Activated gamma-delta T cell (primary cell): ENCODE measurements around the gene AGPAT1.
"Not testable (repeated sequence)": the region's sequence is repeated elsewhere in the genome, so short reads cannot be mapped to it uniquely, and the experiment has no call there.

Experiments
- DNase-seq: peaks from one replicate; lab custom pipeline; 2025; lab: John Stamatoyannopoulos, UW

The AGPAT1 gene

DNA sequence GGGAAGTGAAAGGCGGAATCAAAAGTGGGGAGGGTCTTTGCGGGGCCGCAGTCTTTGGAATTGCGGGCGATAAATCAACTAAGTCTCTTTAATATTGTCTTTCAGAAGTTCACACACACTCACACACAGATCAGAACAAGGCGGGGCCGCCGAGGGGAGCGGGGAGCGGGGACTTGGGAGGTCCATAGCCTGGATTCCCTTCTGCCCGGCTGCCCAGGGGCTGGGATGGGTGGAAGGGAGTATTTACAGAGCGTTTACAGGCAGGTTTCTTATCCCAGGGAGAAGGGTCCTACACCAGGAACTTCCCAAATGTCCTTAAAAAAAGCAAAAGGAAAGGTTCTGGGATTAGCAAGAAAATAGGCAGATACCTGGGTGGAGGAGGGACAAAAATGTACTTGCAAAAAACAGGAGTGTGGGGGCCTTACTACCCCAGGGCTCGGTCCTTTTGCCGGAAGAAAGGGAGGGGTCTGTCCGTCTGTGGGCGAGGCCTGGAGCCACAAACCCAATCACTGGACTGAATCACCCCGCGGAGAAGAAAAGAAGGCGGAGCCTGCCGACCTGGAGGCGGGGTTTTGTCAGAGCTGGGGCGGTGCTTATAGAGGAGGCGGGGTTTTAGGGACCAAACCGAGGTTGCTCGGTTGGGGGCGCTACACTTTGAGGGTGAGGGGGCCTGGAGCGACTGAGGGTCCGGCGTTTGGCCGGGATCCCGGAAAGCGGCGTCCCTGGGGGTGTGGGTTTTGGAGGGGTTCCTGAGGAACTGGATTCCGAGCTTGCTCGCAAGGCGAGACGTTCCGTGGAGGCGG lies 27.4 kb downstream of the AGPAT1 start:
- DNase-seq: no peak

DNA sequence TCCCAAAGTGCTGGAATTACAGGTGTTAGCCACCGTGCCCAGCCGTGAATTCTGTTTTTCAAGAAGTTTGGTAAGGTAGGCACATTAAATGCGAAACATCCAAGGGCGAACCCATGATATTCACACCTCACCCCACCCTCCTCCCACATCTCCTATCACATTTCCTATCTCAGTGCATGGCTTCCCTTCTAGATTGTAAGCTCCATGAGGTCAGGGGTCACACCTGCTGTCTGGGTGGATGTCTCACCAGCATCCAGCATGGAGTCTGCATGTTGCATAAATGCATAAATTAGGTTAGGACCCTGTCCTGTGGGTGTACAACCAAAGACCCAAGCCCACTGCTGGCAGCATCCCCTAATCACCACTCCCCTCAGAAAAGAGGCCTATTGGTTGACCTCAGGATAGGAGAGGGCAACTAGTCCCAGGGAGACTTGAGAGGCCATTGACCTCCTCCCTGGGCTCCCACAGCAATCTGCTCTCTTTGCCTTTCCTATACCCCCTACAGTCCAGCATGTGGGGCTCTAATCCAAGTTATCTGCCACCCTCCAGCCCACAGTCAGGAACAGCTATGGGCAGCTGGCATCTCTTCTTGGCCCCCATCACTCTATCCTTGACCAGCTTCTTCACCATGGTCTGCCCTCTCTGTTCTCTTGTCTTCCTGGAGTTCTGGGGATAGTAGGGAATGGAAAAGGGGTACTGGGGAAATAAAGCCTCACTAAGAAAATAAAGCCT lies 28.3 kb downstream of the AGPAT1 start:
- no peak for DNase-seq

DNA sequence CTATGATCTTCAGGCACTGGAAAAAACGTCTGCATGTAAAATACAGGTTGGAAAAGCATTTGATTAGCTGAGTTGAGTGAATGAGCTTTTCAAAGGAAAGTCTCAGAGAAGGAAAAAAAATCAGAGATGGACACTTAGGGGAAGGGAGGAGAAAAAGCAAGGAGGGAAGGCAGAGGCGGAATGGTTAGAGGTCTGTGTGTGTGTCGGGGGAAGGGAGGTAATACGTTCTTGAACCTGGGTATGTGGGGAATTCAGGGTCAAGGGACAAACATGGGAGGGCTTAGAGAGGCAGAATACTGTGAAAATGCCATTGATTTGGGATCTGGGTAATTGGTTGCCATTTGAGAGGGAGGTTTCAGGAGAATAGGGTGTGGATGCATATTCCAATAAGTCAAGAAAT lies 29.2 kb downstream of the AGPAT1 start:
- DNase-seq: no peak

DNA sequence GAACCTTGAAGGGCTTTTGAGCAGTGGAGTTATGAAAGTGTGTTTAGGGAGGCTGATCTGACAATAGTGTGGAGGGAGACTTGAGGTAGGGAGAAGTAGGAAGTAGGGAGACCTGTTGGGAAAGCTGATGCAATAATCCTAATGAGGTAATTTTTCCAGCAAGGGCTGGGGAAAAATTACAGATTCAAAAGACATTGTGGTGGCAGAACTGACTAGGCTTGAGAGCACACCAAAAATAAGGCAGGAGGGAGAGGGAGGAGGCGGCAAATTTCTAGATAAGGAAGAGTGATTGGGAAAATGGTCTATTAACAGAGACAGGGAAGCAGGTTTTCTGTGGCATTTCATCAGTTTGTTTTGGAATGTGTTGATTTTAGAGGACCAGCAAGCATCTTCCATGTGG lies 29.6 kb downstream of the AGPAT1 start:
- DNase-seq: no peak

DNA sequence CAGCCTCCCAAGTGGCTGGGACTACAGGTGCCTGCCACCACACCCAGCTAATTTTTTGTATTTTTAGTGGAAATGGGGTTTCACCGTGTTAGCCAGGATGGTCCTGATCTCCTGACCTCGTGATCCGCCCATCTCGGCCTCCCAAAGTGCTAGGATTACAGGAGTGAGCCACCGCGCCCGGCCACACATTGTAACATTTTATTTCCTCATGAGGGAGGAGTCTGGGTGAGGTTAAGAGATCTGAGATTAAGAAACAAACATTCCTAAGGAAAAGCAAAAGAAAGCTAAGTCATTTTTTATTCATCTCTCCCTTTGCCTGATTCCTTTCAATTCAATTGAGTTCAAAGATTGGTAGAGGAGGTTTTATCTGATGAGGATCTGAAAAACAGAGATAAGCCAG lies 31.6 kb downstream of the AGPAT1 start:
- not testable (repeated sequence) for DNase-seq

DNA sequence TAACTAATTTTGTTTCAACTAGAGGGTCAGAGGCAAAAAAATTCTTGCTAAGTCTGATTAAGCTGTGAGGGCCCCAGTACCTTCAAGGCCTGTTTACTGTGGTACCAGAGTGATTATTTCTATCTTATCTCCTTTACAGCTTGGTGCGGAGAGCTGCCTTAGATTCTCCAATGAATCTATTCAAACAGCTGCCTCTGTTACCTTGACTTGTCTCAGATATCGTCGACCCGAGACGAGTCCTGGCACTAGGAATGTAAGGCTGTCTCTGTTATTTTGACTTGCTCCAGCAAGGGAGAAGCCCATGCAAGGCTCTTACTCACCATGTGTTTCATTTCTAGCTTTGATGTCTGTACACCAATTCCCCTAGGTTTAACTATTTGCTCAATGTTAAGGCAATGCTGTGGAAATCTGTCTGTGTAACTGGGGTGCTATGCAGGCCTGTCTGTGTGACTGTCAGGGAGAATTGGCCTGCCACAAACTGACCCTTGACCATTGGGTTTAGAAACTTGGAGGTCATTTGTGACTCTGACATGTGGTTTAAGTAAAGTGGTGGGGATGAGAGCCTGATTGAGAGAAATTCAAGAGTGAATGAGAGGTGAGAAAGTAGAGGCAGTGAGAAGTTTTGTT lies 35.4 kb downstream of the AGPAT1 start:
- no peak for DNase-seq

DNA sequence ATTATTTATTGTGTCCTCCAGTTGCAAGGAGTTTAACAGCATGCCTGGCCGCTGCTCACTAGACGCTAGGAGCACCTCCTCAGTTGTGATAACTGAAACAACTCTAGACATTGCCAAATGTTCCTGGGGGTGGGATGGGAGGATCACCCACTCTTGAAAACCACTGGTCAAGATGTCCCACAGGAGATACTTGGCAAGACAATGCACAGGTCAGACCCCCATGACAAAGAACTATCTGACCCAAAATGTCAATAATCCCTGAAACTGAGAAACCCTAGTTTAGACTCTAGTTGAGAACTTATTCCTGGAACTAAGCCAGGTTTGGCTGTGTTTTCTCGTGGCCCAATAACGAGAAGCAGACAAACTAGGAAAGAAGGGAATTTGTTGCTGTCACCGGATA lies 36.3 kb downstream of the AGPAT1 start:
- DNase-seq: no peak

DNA sequence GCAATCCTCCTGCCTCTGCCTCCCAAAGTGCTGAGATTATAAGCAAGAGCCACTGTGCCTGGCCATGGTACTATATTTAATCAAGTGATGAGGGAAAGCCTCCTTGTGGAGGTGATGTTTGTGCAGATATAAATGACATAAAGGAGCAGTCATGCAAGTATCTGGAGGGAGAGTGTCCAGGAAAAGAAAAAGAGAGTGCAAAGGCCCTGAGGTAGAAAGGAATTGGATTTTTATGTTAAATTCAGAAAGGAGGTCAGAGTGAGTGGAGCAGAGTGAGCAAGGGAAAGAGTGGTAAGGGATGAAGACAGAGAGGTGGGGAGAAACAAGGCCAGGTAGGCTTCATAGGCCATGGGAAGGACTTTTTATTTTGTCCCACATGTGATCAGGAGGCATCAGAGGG lies 38.4 kb downstream of the AGPAT1 start:
- DNase-seq: no peak

DNA sequence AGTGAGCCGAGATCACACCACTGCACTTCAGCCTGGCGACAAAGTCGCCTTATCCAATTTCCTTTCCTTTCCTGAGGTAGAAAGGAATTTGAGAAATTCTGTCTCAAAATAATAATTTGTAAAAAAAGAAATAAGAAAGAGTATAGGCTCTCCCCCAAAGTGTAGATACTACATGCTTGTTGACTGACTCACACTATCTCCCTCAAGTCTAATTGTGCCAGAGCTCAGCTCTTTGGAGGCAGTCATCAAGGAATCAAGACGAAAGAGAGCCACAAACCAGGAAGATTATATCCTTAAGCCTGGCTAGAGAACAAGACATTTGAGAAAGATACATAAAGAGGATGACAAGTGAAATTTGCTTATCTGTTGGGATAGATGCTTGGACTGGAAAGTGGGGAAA lies 42.1 kb downstream of the AGPAT1 start:
- DNase-seq: no peak

DNA sequence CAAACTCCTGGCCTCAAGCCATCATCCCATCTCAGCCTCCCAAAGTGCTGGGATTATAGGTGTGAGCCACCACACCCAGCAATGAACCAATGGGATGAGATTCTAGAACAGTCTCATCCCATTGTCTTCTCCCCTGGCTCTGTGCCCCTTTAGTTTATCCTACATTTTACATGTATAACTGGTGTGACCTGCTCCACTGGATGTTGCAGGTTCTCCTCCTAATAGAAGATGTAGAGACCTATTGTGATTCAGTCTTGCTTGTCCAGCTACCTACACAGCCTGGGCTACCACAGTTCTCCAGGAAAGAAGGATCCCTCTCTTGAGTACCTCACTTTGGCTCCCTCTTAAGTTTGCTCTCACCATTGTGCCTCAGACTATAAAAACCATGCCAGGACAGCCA lies 43.8 kb downstream of the AGPAT1 start:
- DNase-seq: no peak

DNA sequence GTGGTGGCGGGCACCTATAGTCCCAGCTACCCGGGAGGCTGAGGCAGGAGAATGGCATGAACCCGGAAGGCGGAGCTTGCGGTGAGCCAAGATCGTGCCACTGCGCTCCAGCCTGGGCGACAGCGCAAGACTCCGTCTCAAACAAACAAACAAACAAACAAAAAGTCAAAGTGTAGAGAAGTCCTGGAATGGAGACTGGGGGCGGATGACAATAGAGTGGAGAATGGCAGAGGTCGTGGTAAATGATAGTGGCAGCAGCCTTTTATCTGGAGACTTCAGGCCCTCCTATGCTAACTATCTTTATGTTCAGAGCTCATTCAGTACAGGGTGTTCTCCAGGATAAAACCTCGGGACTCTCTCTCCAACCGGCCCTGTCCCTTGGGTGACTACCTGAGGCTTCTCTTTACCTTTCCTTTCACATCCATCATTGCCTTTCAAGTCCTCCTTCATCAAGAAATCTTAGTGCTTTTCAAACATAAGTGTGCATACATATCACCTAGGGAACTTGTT lies 44.4 kb downstream of the AGPAT1 start:
- no peak for DNase-seq

DNA sequence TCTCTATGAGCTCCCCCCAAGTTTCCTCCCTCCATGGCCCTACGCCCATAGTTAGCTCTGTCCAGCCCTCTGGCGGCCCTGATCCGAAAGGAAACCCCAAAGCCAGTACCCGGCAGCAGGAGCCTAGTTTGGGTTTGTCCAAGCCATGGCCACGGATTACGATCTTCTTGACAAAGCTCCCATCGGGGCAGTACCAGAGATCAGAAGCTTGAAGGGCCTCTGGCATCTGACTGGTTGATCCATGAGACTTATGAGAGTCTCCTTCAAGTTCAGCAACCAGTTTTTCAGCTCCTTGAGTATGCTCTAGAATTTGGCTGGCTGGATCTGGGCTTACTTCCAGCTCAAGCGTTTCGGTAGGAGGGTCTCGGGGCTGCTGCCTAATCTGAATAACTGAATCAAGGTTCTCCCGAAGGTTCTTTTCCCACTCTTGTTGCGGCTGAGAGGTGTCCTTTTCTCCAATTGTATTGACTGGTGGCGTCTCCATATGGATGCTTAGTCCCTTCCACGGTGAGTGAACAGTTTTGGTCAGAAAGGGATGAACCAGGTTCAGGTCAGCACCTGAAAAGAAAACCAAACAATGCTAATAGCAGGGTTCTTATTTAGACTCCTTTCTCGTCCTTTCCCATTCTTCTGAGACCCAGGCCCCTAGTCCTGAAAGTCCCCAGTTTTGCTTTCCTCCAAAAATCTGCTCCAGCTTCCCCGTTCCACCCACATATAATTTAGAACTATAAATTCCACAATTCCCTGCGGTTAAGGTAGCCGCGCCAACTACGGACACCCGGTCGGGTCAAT lies 46.4 kb downstream of the AGPAT1 start:
- DNase-seq: no peak

DNA sequence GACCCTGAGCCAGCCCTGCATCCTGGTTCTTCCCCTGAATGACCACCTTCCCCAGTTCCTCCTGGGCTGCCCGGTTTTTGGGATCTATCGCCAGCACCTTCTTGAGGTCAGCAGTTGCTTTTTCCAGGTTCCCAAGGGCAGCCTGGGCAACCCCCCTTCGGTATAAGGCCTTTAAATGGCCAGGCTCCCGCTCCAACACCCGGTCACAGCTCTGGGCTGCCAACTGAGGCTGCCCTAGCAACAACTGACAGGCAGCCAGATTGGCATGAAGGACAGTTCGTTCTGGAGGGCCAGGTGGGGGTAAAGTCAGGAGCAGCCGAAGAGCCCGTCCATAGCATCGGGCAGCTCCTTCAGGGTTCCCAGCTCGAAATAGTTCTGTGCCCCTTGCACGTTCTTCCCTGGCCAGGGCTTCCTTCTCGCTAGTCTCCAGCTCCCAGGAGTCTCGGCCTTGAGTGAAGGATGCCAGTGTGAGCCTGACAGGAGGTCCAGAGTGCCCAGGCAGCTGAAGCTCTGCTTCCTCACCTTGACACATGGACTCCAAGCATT lies 47.1 kb downstream of the AGPAT1 start:
- DNase-seq: no peak

DNA sequence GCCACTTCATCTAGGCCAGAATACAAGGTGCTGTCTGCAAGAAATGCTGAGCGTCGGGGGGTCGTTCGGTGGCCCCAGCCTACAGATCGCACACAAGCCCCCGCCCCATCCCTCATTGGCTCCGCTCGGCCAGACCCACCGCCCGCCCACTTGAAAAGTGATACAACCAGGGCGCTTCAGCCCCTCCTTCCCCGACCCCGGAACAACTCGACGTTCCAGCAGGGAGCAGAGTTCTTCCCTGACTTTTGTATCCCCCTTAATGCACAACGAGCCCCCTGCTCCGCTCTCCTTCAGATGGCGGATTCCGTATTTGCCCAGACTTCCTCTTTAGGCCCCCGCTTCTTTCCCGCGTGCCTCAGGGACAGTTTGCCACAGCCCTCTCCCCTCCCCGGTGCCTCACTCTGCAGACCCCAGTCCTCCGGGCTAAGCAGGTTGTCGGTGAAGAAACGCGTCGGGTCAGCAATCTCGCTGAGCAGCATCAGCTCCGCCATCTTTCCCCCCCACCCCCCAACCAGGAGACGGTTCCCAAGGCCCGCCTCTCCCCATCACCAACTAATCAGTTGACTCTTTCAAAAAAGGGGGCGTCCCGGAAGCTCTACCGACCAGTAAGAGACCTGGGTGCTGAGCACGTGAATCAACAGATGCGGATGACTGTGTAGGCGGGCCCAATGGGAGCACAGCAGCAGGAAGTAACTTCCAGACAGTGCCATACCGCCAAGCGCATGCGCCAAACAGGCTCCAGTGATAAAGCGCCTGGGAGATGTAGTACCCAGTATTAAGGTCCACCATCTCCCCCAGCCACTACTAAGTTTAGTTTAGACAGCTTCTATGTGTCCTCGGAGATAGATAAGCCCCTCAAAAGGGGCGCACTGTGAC lies 47.9 kb downstream of the AGPAT1 start, which contains the start of gene ATF6B:
ATF6B (minus strand) TSS at position 530 of the 876 bp plus-strand sequence; CDS start at position 491, 39 bp downstream.
- peak; percentile 53 for DNase-seq

DNA sequence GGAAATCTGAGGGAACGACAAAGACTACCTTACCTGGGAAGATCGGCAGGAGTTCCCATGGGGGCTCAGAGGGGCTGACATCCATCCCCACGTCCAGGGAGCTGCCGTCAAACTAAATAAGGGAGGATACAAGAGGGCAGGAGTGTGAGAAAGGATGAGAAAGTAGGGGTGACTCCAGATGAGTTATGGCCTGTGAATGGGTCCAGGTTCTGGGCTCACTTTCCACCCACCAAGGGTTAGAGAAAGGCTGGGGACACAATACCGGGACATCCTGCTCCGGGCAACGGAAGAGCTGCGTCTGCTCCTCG lies 48.5 kb downstream of the AGPAT1 start:
- DNase-seq: no peak

DNA sequence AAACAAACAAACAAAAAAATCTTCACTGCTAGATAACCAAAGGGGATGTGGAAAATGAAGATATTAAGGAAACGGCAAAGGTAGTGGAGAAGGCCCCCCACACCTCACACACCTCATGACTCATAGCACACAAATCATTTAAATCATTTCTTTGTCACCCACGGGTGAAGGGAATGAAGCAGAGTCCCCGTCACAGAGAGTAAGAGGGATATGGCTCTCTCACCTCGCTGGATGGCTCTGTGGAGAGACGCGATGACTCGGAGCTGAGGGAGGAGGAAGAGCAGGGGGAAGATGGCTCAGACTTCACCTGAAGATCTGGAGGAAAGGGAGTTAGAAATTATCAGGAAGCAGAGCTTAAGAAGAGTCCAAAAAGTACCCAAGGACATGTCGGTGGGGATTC lies 49.0 kb downstream of the AGPAT1 start:
- no peak for DNase-seq

DNA sequence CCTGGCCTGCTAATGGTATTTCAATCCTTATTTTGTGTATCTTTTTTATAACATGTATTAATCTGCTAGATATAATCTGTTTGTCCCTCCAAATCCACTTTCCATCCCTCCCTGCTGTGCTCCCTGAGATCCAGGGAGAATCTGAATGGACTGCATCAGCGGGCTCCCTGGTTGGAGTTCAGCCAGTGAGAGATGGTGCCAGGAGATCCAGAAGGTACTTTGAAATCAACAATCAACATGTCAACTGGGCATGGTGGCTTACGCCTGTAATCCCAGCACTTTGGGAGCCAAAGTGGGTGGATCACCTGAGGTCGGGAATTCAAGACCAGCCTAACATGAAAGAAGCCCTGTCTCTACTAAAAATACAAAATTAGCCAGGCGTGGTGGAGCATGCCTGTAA lies 52.2 kb downstream of the AGPAT1 start:
- no peak for DNase-seq

DNA sequence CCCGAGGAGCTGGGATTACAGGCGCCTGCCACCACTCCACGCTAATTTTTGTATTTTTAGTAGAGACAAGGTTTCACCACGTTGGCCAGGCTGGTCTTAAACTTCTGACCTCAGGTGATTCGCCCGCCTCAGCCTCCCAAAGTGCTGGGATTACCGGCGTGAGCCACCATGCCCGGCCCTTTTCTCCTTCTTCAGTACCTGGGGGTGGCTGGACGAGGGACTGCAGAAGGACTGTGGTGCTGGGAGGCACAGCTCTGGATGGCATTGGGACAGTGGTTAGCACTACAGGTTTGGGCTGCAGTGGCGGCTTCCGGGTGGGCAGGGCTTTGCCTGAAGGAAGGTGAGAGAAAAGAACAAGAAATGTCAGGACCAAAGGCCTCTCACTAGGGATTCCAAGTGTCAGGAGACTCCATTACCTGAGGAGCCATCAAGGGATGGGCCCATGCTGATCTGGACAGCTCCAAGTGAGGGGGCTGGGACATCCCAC lies 55.3 kb downstream of the AGPAT1 start:
- DNase-seq: no peak

DNA sequence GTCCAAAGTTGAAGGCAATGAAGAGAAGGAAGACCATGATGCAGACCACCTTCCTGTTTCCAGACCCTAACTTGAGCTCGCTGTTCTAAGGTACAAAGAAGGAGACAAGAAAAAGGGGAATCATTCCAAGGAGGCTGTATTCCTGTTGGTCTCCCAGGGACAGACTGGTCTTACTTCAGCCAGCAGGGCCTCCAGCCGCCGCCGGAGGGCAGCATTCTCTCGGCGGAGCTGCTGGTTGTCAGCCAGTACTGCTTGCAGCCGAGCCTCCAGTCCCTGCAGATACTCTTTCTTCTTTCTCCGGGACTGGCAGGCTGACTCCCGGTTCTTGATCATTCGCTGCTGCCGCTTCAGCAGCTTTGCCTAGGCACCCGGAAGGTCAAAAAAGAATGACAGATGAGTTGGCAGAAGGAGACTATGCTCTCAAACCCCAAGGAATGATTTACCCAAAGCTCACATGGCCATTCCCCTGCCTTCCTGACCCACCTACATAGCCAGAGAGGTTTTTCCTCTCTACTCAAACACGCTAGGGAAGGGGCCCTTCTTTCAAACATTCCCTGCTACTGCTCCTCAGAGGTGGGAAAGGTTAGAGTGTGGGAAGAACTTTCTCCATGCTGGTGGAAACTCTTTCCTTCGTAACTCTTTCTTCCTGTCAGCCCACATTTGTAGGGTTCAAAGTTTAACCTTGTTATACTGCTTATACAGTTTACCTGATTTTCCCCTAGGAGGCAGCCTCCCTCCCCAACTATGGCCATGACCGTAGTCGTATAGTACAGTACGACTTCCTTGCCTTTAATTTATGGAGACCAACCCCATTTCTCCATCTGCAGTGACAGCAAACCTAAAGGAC lies 56.9 kb downstream of the AGPAT1 start:
- DNase-seq: peak; percentile 38
